Right lobe of liver (tissue), 6 donors: Measurements from ENCODE around the gene CADPS. TPM values are rescaled to one million over a fixed set of nuclear protein-coding genes. Genes with fewer than 3 reads are reported as not detected.
"Not testable (repeated sequence)": the region's sequence is repeated elsewhere in the genome, so short reads cannot be mapped to it uniquely, and the experiment has no call there.

Experiments used
- ATAC-seq, 4 donors: fragments of 200-7000 bp; cut with Tn5 transposase; one replicate each; pipeline ENCODE4 v1.9.1; 2020; ENCODE audit warnings: mild to moderate bottlenecking in 4 of 4, moderate library complexity in 4 of 4
- DNase-seq, 3 donors: peaks; one replicate each; pipeline ENCODE4 v3.0.0-alpha.2; 2020
- H3K27ac ChIP-seq, 3 donors: fragments of 200-600 bp; one replicate each; pipeline ENCODE4 v1.8.0; 2022
- H3K27me3 ChIP-seq, 2 donors: fragments of 200-600 bp; one replicate each; pipeline ENCODE4 v1.8.0; 2022
- H3K36me3 ChIP-seq, 4 donors: fragments of 200-600 bp; sonication (generic) in 1 of 4; one replicate each; pipeline versions ENCODE4 v1.5.1 to v1.8.0; 2017 to 2022; ENCODE audit warnings: control low read depth in 1 of 4
- H3K4me1 ChIP-seq, 4 donors: fragments of 200-600 bp; sonication (generic) in 1 of 4; one replicate each; pipeline versions ENCODE4 v1.5.1 to v1.8.0; 2017 to 2022; ENCODE audit warnings: control low read depth in 1 of 4
- H3K4me3 ChIP-seq, 3 donors: fragments of 200-600 bp; one replicate each; pipeline ENCODE4 v1.8.0; 2022
- H3K9me3 ChIP-seq, 4 donors: fragments of 200-600 bp; sonication (generic) in 1 of 4; one replicate each; pipeline versions ENCODE4 v1.5.1 to v1.8.0; 2017 to 2022; ENCODE audit warnings: control low read depth in 1 of 4
- CTCF ChIP-seq, 4 donors: fragments of 200-600 bp in 3 of 4; fragments of 450-650 bp in 1 of 4; IDR thresholded peaks; one replicate each; pipeline versions ENCODE4 v1.5.1 to v1.8.0; 2016 to 2022; ENCODE audit warnings: antibody characterized with exemption in 4 of 4, mild to moderate bottlenecking in 2 of 4
- POLR2A ChIP-seq: fragments of 450-650 bp; IDR thresholded peaks from one replicate; pipeline ENCODE4 v1.6.1; 2017; ENCODE audit warnings: antibody characterized with exemption, mild to moderate bottlenecking
- WGBS: methylation state at CpG from one replicate; pipeline ENCODE4 v1.1.6; 2018; ENCODE audit warnings: low coverage, low lambda C conversion rate; ENCODE audit not compliant: insufficient coverage; ENCODE audit errors: missing lambda C conversion rate; 5-methylcytosine and 5-hydroxymethylcytosine counted together
- intact Hi-C, 2 donors: fragments of 100-400 bp; cut with DNase I; formaldehyde crosslinking; loops; one replicate each; pipeline versions ENCODE4 v1.11.2 to v1.14.1; 2022
- total RNA-seq, 6 experiments: library from RNA; depleted of rRNA in 2 of 6; stranded (reverse); fragments of >200 nt in 2 of 6; fragmentation: NEBNext Ultra II Directional in 3 of 6; extraction: Animal tissue kit (Norgen Biotek cat#: 25700) in 3 of 6; gene quantifications; one replicate each; pipeline versions ENCODE4 v1.1.0 to v1.2.4, GENCODE V29; 2016 to 2023
- donor health status: DM: no; HTN: yes; CAD: no.
- donor health status: DM: no; HTN: no; CAD: no.
- donor health status: DM: no; HTN: no; CAD: no.
- donor health status: DM: no; HTN: yes; CAD: no.
- donor health status: DM: no; HTN: yes; CAD: no.

Gene CADPS
- total RNA-seq, 6 experiments from 2014 or later = 0.06 to 0.98 TPM; not detected in 4

GRCh38 chr3:62584636-62585035, 290.6 kb downstream of the CADPS start:
- H3K4me1 ChIP-seq = no peaks in the 10 kb centered on the region
- TF ChIP-seq POLR2A (no peak), CTCF (IDR thresholded peaks at IDR 0.05) (no peak)
- H3K4me3 ChIP-seq = no peak overlapping the region
- no peaks in the 10 kb centered on the region for H3K36me3 ChIP-seq
- no peak for DNase-seq
- no peaks in the 10 kb centered on the region for H3K9me3 ChIP-seq
- intact Hi-C loops = no loop called here
- ATAC-seq = no peak
- 80% methylated on average over 4 of the region's 4 CpGs for WGBS
- no peaks in the 10 kb centered on the region for H3K27me3 ChIP-seq
- H3K27ac ChIP-seq = no peak overlapping the region

GRCh38 chr3:62582495-62583172, 292.6 kb downstream of the CADPS start:
- ATAC-seq = no peak

GRCh38 chr3:62580485-62580884, 294.7 kb downstream of the CADPS start:
- ATAC-seq, intact Hi-C loops, H3K9me3 ChIP-seq, DNase-seq, H3K36me3 ChIP-seq, H3K27me3 ChIP-seq, H3K4me3 ChIP-seq, H3K4me1 ChIP-seq, H3K27ac ChIP-seq: not testable (repeated sequence)
- 50% methylated on average over 1 of the region's 1 CpG for WGBS

More at GRCh38 chr3:62582495-62583172, 292.6 kb downstream of the CADPS start:
- Histone ChIP-seq H3K4me1 (no peaks in the 10 kb centered on the region), H3K36me3 (no peaks in the 10 kb centered on the region), H3K27ac (no peak overlapping the region), H3K9me3 (no peaks in the 10 kb centered on the region), H3K4me3 (no peak overlapping the region), H3K27me3 (no peaks in the 10 kb centered on the region)
- intact Hi-C loops = no loop called here
- WGBS = 35% methylated on average over 4 of the region's 4 CpGs
- DNase-seq = no peak
- TF ChIP-seq POLR2A = no peak
- TF ChIP-seq CTCF (IDR thresholded peaks at IDR 0.05) = no peak

- no peak overlapping the region for H3K27ac ChIP-seq
- no peaks in the 10 kb centered on the region for H3K27me3 ChIP-seq
- no peak for TF ChIP-seq CTCF (IDR thresholded peaks at IDR 0.05)
- no peak for TF ChIP-seq POLR2A
- H3K36me3 ChIP-seq = no peaks in the 10 kb centered on the region
- WGBS = 47% methylated on average over 1 of the region's 1 CpG
- ATAC-seq (no peak), DNase-seq (no peak)
- H3K9me3 ChIP-seq = no peaks in the 10 kb centered on the region
- no peaks in the 10 kb centered on the region for H3K4me1 ChIP-seq
- intact Hi-C loops = no loop called here
- no peak overlapping the region for H3K4me3 ChIP-seq
Measured at GRCh38 chr3:62577153-62577552, 298.1 kb downstream of the CADPS start.

- no peaks in the 10 kb centered on the region for H3K4me1 ChIP-seq
- 38% methylated on average over 5 of the region's 5 CpGs for WGBS
- no peak for ATAC-seq
- intact Hi-C loops = no loop called here
- H3K9me3 ChIP-seq = no peaks in the 10 kb centered on the region
- no peak overlapping the region for H3K4me3 ChIP-seq
- no peaks in the 10 kb centered on the region for H3K27me3 ChIP-seq
- TF ChIP-seq POLR2A (no peak), CTCF (IDR thresholded peaks at IDR 0.05) (no peak)
- DNase-seq = no peak
- no peaks in the 10 kb centered on the region for H3K36me3 ChIP-seq
- H3K27ac ChIP-seq = no peak overlapping the region
Measured at GRCh38 chr3:62574266-62574898, 300.8 kb downstream of the CADPS start.
